Smooth muscle cell (in vitro differentiated cells): ENCODE measurements around the gene PFN1. TPM values are rescaled to one million over a fixed set of nuclear protein-coding genes. Genes with fewer than 3 reads are reported as not detected.

Experiments
- DNase-seq: peaks from one replicate; lab custom pipeline; 2025; ENCODE audit not compliant: unreplicated experiment; lab: John Stamatoyannopoulos, UW
- H2AFZ ChIP-seq: fragments of 200-600 bp; sonication (generic); 2 replicates; pipeline ENCODE4 v1.6.0; 2016; ENCODE audit warnings: antibody characterized with exemption, low read depth, mild to moderate bottlenecking
- H3F3A ChIP-seq: fragments of 200-600 bp; sonication (generic); 2 replicates; pipeline ENCODE4 v1.6.0; 2017; ENCODE audit warnings: antibody characterized with exemption, low read depth
- H3K27ac ChIP-seq: fragments of 200-600 bp; sonication (generic); 2 replicates; pipeline ENCODE4 v1.5.1; 2016; ENCODE audit warnings: low read depth, mild to moderate bottlenecking
- H3K27me3 ChIP-seq: fragments of 200-600 bp; sonication (generic); 2 replicates; pipeline ENCODE4 v1.6.1; 2016; ENCODE audit warnings: low read depth, mild to moderate bottlenecking
- H3K36me3 ChIP-seq: fragments of 200-600 bp; sonication (generic); 2 replicates; pipeline ENCODE4 v1.5.1; 2016; ENCODE audit warnings: low read depth
- H3K4me1 ChIP-seq: fragments of 200-600 bp; sonication (generic); 2 replicates; pipeline ENCODE4 v1.5.1; 2016; ENCODE audit warnings: low read depth
- H3K4me2 ChIP-seq: fragments of 200-600 bp; sonication (generic); 2 replicates; pipeline ENCODE4 v1.6.0; 2016; ENCODE audit warnings: mild to moderate bottlenecking
- H3K4me3 ChIP-seq: fragments of 200-600 bp; sonication (generic); 2 replicates; pipeline ENCODE4 v1.5.1; 2016; ENCODE audit warnings: mild to moderate bottlenecking
- H3K79me2 ChIP-seq: fragments of 200-600 bp; sonication (generic); 2 replicates; pipeline ENCODE4 v1.6.0; 2016; ENCODE audit warnings: low read depth, mild to moderate bottlenecking
- H3K9ac ChIP-seq: fragments of 200-600 bp; sonication (generic); 2 replicates; pipeline ENCODE4 v1.6.0; 2016; ENCODE audit warnings: low read depth
- H3K9me3 ChIP-seq: fragments of 200-600 bp; sonication (generic); replicated peaks from 2 replicates; pipeline ENCODE4 v1.5.1; 2016; ENCODE audit warnings: low read depth
- H4K20me1 ChIP-seq: fragments of 200-600 bp; sonication (generic); 2 replicates; pipeline ENCODE4 v1.6.0; 2016; ENCODE audit warnings: low read depth
- WGBS: methylation state at CpG from one replicate; pipeline ENCODE4 v1.1.7; 2016; ENCODE audit warnings: low lambda C conversion rate; 5-methylcytosine and 5-hydroxymethylcytosine counted together
- polyA plus RNA-seq: library from polyadenylated mRNA; unstranded; fragments of >200 nt; fragmentation: Nextera tagmentation; extraction: Ambion mirVana; gene quantifications from 2 replicates; pipeline ENCODE4 v1.2.1, GENCODE V29; 2016
- total RNA-seq: library from RNA; depleted of rRNA; stranded (reverse); fragments of >200 nt; gene quantifications from 2 replicates; pipeline ENCODE4 v1.2.3, GENCODE V29; 2014
- TF ChIP-seq, protein P1 (sequence below): fragments of 200-600 bp; sonication (generic); IDR thresholded peaks from 2 replicates; pipeline ENCODE4 v1.5.1; 2017; ENCODE audit warnings: borderline replicate concordance, mild to moderate bottlenecking, antibody characterized with exemption; ENCODE audit not compliant: insufficient read depth, poor library complexity, severe bottlenecking

Gene PFN1
- total and polyA plus RNA-seq, 2 experiments from 2014 or later: 838 to 1,485 TPM

DNA sequence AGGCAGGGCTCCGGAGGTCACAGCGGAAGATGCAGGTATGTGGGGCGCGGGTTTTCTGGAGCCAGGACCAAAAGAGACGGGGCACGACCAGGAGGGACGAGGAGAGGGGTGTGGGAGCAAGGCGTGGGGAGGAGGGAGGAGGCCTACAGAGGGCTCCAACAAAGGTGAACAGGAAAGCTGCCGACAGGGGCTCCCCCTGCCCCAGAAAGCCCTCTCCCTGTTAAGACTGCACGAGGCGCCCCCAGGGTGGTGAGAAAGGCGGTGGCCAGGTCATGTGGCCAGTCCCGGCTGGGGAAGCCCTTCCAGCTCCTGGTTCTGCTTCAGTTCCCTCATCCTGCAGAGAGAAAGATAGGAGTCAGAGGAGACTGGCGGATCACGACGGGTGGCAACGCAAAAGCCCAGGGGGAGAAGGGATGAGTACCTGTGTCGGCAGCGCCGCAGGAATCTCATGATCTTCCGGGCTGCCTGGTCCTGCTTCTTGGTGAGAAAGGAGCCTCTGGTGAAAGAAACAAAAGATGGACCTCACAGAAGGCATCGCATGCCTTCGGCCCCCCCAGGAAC, 20.2 kb upstream of the PFN1 start:
- Histone ChIP-seq H3K4me2 (peak overlapping the region; percentile 85), H3K27me3 (no peaks in the 10 kb centered on the region), H3K9ac (peak overlapping the region; percentile 86), H3K27ac (peak overlapping the region; percentile 95), H3K36me3 (no peaks in the 10 kb centered on the region), H3K9me3 (no peaks in the 10 kb centered on the region), H4K20me1 (peaks cover 42% of the 10 kb centered on the region), H3K4me3 (peak overlapping the region; percentile 60), H2AFZ (no peak overlapping the region), H3K4me1 (peaks cover 9% of the 10 kb centered on the region), H3F3A (peaks cover 11% of the 10 kb centered on the region), H3K79me2 (peaks cover 47% of the 10 kb centered on the region)
- TF ChIP-seq, protein P1, sequence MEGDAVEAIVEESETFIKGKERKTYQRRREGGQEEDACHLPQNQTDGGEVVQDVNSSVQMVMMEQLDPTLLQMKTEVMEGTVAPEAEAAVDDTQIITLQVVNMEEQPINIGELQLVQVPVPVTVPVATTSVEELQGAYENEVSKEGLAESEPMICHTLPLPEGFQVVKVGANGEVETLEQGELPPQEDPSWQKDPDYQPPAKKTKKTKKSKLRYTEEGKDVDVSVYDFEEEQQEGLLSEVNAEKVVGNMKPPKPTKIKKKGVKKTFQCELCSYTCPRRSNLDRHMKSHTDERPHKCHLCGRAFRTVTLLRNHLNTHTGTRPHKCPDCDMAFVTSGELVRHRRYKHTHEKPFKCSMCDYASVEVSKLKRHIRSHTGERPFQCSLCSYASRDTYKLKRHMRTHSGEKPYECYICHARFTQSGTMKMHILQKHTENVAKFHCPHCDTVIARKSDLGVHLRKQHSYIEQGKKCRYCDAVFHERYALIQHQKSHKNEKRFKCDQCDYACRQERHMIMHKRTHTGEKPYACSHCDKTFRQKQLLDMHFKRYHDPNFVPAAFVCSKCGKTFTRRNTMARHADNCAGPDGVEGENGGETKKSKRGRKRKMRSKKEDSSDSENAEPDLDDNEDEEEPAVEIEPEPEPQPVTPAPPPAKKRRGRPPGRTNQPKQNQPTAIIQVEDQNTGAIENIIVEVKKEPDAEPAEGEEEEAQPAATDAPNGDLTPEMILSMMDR: no peak
- under 1% methylated on average over 23 of the region's 23 CpGs for WGBS
- peak; percentile 50 for DNase-seq

DNA sequence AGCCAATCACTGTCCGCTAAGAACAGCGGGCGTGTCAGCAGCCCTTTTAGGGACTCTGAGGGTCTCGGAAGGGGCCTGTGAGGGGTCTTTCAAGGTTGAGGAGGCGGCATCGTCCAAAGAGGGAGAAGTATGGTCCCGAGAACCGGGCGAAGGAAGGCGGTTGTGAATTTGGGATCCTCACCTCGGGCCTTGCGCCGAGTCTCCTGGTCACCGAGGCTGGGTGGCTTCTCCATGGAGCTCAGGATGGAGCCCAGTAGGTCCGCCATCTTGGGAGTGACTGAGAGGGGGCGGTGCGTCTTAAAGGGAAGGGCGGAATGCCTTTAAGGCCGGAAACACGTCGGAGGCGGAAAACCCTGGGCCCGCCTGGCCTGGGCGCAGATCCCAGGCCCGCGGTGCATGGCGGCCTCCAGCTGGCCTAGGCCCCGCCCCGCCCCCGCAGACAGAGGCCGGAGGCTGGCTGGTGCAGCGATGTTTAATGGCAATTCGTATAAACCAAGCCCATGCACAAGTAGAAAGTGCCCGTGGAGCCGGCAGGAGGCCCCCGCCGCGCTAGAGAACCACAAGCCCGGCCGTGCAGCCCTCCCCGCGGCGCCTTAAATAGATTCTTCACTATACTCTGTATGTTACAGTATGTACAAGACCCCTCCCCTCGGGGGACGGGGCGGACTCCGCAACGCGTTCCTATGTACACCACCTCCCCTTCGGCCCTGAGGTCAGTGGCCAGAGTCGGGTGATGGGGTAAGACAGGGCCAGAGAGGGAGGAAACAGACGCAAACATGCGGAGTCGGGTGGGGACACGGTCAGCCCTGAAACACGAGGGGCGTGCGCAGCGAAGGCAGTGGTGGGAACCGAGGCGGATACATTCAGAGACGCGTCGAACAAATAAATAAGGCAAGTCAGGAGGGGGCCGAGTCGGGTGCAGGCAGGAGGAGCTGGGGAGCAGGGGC, 19.5 kb upstream of the PFN1 start, which contains the start of gene SPAG7:
Gene SPAG7 (minus strand): TSS at position 279 of the 947 bp plus-strand sequence. CDS start 13 bp downstream, at position 266.
- Histone ChIP-seq H3K27ac (peak within 1 kb of the TSS; percentile 95), H3K36me3 (no peaks in the 10 kb centered on the region), H3K79me2 (peaks cover 50% of the 10 kb centered on the region), H3F3A (peaks cover 11% of the 10 kb centered on the region), H3K9ac (peak within 1 kb of the TSS; percentile 86), H2AFZ (peak within 1 kb of the TSS; percentile 27), H3K27me3 (no peaks in the 10 kb centered on the region), H3K4me2 (peak within 1 kb of the TSS; percentile 97), H3K4me3 (peak within 1 kb of the TSS; percentile 60), H4K20me1 (peaks cover 34% of the 10 kb centered on the region), H3K4me1 (peaks cover 9% of the 10 kb centered on the region), H3K9me3 (no peaks in the 10 kb centered on the region)
- TF ChIP-seq, protein P1: no peak
- DNase-seq: peak; percentile 98
- 1% methylated on average over 66 of the region's 66 CpGs for WGBS

DNA sequence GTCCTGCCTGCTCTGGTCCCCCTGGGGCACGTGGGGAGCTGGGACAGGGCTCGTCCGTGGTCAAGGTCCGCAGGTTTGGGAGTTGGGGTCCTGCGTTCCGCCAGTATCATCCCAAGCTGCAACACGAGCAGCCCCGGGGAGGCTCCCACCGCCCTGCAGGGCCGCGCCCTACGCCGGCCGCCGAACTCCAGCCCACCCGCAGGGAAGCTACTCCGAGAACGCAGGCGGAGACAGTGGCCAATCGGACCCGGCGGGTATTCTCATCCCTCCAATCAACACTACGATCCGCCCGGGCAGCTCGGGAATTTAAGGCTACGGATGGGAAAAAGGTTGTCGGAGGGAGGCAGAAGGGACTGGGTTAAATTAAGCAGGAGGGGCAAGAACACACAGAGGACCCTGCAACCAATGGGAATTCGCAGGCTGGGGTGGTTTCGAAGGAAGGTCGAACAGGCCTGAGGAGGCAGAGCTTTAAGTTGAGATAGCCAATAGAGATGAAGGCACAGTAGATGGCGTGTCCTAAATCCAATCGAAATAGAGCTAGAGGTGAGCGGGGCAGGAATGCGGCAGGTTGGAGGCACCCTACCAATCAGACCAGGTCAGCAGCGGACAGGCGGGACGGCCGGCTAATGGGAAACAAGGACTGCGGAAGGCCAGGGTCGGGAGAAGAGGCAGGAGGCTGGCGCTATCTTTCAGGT, 18.7 kb upstream of the PFN1 start:
- Histone ChIP-seq H3K9me3 (no peaks in the 10 kb centered on the region), H3K27me3 (no peaks in the 10 kb centered on the region), H3K36me3 (no peaks in the 10 kb centered on the region), H3K27ac (peak overlapping the region; percentile 95), H3K9ac (peak overlapping the region; percentile 86), H3K4me1 (peaks cover 9% of the 10 kb centered on the region), H3F3A (peaks cover 11% of the 10 kb centered on the region), H3K4me3 (peak overlapping the region; percentile 60), H2AFZ (no peak overlapping the region), H3K79me2 (peaks cover 46% of the 10 kb centered on the region), H3K4me2 (peak overlapping the region; percentile 97), H4K20me1 (peaks cover 26% of the 10 kb centered on the region)
- DNase-seq: peak; percentile 85
- WGBS: 1% methylated on average over 42 of the region's 42 CpGs
- TF ChIP-seq, protein P1: no peak
